Endothelial cell (in vitro differentiated cells): ENCODE data around the gene EPHA6. TPM values are rescaled to one million over a fixed set of nuclear protein-coding genes. Genes with fewer than 3 reads are reported as not detected.

Experiments
- DNase-seq: peaks from one replicate; pipeline ENCODE4 v3.0.0; 2021; ENCODE audit warnings: low spot score
- H3K27ac Mint-ChIP-seq: one replicate; pipeline ENCODE4 v1.8.0; 2021; ENCODE audit warnings: mixed read lengths, inconsistent platforms; ENCODE audit not compliant: unreplicated experiment
- H3K27me3 Mint-ChIP-seq: one replicate; pipeline ENCODE4 v1.8.0; 2021; ENCODE audit warnings: mild to moderate bottlenecking, moderate library complexity, mixed read lengths, inconsistent platforms; ENCODE audit not compliant: unreplicated experiment
- H3K36me3 Mint-ChIP-seq: one replicate; pipeline ENCODE4 v1.8.0; 2021; ENCODE audit warnings: mild to moderate bottlenecking, low read depth, mixed read lengths, inconsistent platforms; ENCODE audit not compliant: unreplicated experiment
- H3K4me1 Mint-ChIP-seq: one replicate; pipeline ENCODE4 v1.8.0; 2021; ENCODE audit warnings: mild to moderate bottlenecking, mixed read lengths, inconsistent platforms; ENCODE audit not compliant: unreplicated experiment
- H3K4me3 Mint-ChIP-seq: one replicate; pipeline ENCODE4 v1.8.0; 2021; ENCODE audit warnings: mild to moderate bottlenecking, mixed read lengths, inconsistent platforms; ENCODE audit not compliant: unreplicated experiment
- H3K9me3 Mint-ChIP-seq: one replicate; pipeline ENCODE4 v1.8.0; 2021; ENCODE audit warnings: mixed read lengths, inconsistent platforms; ENCODE audit not compliant: unreplicated experiment
- CTCF ChIP-seq: fragments of 200-600 bp; sonication (generic); IDR thresholded peaks from one replicate; pipeline ENCODE4 v1.5.0; 2021; ENCODE audit warnings: antibody characterized with exemption; ENCODE audit not compliant: unreplicated experiment
- total RNA-seq: library from RNA; stranded (reverse); fragmentation: NEBNext Ultra II Directional; extraction: Animal tissue kit (Norgen Biotek cat#: 25700); gene quantifications from one replicate; pipeline ENCODE4 v1.2.1, GENCODE V29; 2021; ENCODE audit not compliant: unreplicated experiment

Gene EPHA6
- total RNA-seq, 1 donor from 2014 or later = 21.8 TPM

DNA sequence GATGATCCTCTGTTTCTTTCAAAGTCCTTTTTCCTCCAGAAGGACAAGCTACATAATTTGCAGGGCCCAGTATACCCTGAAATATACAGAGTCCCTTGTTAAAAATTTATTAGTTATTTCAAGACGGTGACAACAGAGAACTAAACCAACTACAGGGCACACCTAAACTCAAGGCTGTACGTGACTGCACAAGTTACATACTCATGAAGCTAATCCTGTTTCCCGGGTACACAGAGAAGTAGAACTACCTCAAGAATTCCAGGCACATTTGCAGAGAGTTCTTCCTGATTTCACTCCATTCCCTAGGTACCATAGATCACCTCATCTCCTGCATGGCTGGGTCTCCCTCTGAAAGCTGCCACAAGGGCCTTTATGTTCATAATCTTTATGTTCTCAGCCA is 670.8 kb downstream of the EPHA6 start:
- Mint-ChIP-seq H3K4me1 (no peaks in the 10 kb centered on the region), H3K27ac (no peak overlapping the region), H3K36me3 (peaks cover 8% of the 10 kb centered on the region), H3K27me3 (no peaks in the 10 kb centered on the region), H3K4me3 (no peak overlapping the region), H3K9me3 (no peaks in the 10 kb centered on the region)
- no peak for TF ChIP-seq CTCF
- DNase-seq = no peak

DNA sequence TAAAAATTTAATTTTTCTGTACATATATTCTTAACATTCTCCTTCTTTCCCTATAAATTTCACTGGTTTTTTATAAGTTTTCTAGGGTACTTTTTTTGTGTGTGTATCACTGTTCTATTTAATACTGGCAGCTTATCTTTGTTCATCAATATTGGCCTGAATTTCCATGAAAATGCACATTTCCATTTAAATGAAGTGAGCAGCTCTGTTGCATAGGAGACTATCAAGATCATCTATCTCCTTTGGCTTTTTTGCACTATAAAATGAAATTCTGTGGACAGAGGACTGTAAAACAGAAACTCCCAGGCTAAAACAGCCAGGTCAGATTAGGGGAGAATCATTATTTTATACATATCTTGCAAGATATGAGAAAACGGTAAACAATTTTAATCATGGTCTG is 673.2 kb downstream of the EPHA6 start:
- Mint-ChIP-seq H3K36me3 (peaks cover 5% of the 10 kb centered on the region), H3K9me3 (no peaks in the 10 kb centered on the region), H3K27ac (no peak overlapping the region), H3K4me3 (no peak overlapping the region), H3K4me1 (no peaks in the 10 kb centered on the region), H3K27me3 (no peaks in the 10 kb centered on the region)
- no peak for TF ChIP-seq CTCF
- no peak for DNase-seq

DNA sequence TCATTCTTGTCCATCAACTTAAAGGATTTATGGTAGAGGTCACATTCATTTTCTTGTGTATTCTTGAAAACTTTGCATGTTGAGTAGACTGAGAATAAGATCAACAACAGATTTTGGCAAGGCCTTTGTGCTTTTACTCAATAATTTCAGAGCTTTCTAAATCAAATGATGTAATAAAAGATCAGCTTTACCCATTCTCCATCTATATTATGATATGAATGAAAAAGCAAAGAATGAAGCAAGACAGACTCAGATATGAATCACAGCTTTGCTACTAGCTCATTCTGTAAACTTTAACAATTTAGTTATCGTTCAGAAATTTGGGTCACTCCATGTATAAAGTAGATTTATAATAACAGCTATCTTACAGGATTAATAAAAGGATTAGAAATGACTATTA is 674.3 kb downstream of the EPHA6 start:
- no peaks in the 10 kb centered on the region for H3K27me3 Mint-ChIP-seq
- H3K27ac Mint-ChIP-seq = no peak overlapping the region

GRCh38 chr3:97495896-97496295 is 681.5 kb downstream of the EPHA6 start:
- TF ChIP-seq CTCF = no peak
- no peak overlapping the region for H3K4me3 Mint-ChIP-seq
- H3K9me3 Mint-ChIP-seq = no peaks in the 10 kb centered on the region
- no peak overlapping the region for H3K27ac Mint-ChIP-seq
- no peaks in the 10 kb centered on the region for H3K36me3 Mint-ChIP-seq
- H3K27me3 Mint-ChIP-seq = no peaks in the 10 kb centered on the region
- no peaks in the 10 kb centered on the region for H3K4me1 Mint-ChIP-seq
- DNase-seq = no peak

More for the DNA sequence above, 674.3 kb downstream of the EPHA6 start:
- TF ChIP-seq CTCF = no peak
- Mint-ChIP-seq H3K36me3 (peaks cover 1% of the 10 kb centered on the region), H3K9me3 (no peaks in the 10 kb centered on the region), H3K4me3 (no peak overlapping the region), H3K4me1 (no peaks in the 10 kb centered on the region)
- DNase-seq = no peak

DNA sequence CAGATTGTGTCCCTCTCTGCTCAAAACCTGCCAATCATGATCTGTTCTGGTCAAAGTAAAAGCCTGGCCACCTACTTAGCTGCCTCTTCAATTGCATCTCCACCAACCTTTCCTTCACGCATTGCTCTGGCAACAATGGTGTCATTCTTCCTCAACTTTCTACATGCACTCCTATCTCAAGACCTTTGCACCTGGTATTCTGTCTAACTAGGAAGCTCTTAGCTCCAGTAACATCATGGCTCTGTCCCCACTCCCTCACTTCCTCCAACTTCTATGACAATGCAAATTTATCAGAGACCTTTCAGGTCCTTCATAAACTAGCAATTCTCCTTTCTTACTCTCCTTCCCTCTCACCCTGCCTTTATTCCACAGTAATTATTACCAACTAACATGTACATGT is 682.7 kb downstream of the EPHA6 start:
- no peak for DNase-seq
- H3K36me3 Mint-ChIP-seq = peaks cover 5% of the 10 kb centered on the region
- no peak overlapping the region for H3K27ac Mint-ChIP-seq
- no peak for TF ChIP-seq CTCF
- no peaks in the 10 kb centered on the region for H3K4me1 Mint-ChIP-seq
- no peak overlapping the region for H3K4me3 Mint-ChIP-seq
- no peaks in the 10 kb centered on the region for H3K9me3 Mint-ChIP-seq
- no peaks in the 10 kb centered on the region for H3K27me3 Mint-ChIP-seq
